DOHH2 (cell line): ENCODE results near the gene FCRL5.

ENCODE experiments used
- CTCF ChIP-seq: fragments of 200-600 bp; sonication (generic); IDR thresholded peaks from one replicate; pipeline ENCODE4 v1.5.1; 2014; ENCODE audit warnings: antibody characterized with exemption, mild to moderate bottlenecking, low read depth, low read length; ENCODE audit not compliant: poor library complexity, severe bottlenecking
- EZH2phosphoT487 ChIP-seq: fragments of 200-600 bp; sonication (generic); IDR thresholded peaks from 2 replicates; pipeline ENCODE4 v1.6.1; 2017; ENCODE audit warnings: borderline replicate concordance, mild to moderate bottlenecking, antibody characterized with exemption, low read length, moderate library complexity, mixed read lengths

- TF ChIP-seq CTCF (no peak), EZH2phosphoT487 (no peak)
Measured at GRCh38 chr1:157472056-157472701, 80.1 kb downstream of the FCRL5 start.
